Measurements from ENCODE around the gene FAIM. TPM values are rescaled to one million over a fixed set of nuclear protein-coding genes. Genes with fewer than 3 reads are reported as not detected.
"Not testable (repeated sequence)": the region's sequence is repeated elsewhere in the genome, so short reads cannot be mapped to it uniquely, and the experiment has no call there.

Gene FAIM, protein sequence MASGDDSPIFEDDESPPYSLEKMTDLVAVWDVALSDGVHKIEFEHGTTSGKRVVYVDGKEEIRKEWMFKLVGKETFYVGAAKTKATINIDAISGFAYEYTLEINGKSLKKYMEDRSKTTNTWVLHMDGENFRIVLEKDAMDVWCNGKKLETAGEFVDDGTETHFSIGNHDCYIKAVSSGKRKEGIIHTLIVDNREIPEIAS
- total RNA-seq = 1 to 10 TPM; 3.7 to 4.0 TPM

DNA sequence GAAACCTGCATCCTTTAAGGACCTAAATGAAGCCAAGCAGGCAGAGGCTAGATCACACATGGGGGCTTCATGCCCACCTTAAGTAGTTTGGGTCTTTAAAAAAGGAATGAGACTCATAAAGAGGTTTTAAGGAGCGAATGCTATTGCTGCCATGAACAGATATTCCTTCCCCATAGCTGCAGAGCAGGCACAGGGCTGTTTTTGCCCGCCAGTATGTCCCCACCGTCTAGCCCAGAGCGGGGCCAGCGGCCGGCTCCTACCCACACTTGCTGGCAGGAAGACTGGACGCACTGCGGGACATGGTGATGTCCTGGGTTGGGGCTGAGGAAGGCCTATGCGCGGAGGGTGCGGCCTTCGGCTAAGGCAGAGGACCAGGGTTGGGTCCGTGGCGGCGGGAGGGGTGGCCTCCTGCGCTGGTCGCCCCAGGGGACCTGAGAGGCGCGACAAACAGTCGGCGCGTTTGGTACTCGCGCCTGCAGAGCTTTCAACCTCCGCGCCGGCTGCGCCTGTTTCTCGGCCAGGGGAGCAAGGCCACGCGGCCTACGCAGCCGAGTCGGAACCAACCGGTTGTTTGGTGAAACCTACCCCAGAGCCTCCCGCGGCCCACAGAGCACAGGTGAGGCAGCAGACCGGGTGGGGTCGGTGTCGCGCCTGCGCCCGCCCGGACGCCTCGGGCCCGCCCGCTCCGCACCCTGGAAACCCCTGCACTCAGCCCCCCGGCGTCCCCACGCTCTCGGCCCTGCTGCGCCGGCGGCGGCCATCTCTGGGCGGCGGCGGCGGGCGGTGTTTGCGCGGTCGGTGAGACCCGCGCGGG lies at the start of gene FAIM:
TSS of gene FAIM (plus strand) at position 450 of the 814 bp plus-strand sequence. CDS start 10,956 bp downstream, outside the sequence.
- intact Hi-C loops (cut with micrococcal nuclease) = loop anchor here (1.0 kb wide), 1 partner anchor 14 kb away; the partner anchor contains the start of gene CEP70
- H3K27me3 Mint-ChIP-seq = peaks cover 1% of the 10 kb centered on the region
- H3K36me3 Mint-ChIP-seq = no peaks in the 10 kb centered on the region
- peak; percentile 73 for DNase-seq
- H3K9me3 Mint-ChIP-seq = no peaks in the 10 kb centered on the region
- peaks cover 12% of the 10 kb centered on the region for H3K4me1 Mint-ChIP-seq (ENCODE audit: low read depth)
- H3K4me3 Mint-ChIP-seq = peak within 1 kb of the TSS; percentile 77
- H3K27ac Mint-ChIP-seq = peak within 1 kb of the TSS; percentile 84
- ChIA-PET POLR2A (interaction anchor here (0.6 kb wide), 2 partner anchors 123 to 145 kb away, joined by 3 read pairs; no protein-coding TSS in a partner anchor), CTCF (interaction anchor here (0.6 to 1.9 kb wide), 4 partner anchors 12 to 307 kb away, joined by 3 to 7 read pairs (median 4); no protein-coding TSS in a partner anchor)

DNA sequence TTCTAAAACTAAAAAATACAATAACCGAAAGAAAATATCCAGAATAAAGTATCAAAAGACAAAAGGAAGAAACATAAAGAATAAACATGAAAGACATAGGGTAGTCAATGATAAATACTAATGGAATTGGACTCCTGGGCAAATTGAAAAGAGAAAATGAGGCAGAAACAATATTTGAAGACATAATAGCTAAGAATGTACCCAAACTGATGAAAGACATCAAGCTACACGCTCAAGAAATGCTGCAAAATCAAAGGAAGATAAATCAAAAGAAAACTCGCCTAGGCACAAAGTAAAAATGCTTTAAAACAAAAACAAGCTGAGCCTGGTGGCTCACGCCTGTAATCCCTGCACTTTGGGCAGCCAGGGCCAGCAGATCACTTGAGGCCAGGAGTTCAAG lies 49.4 kb upstream of the FAIM start:
- CTCF ChIA-PET = interaction anchor here (1.4 kb wide), 1 partner anchor 357 kb away, joined by 4 read pairs; no protein-coding TSS in a partner anchor
- Mint-ChIP-seq H3K9me3 (peaks cover 37% of the 10 kb centered on the region), H3K27ac (no peak overlapping the region), H3K4me3 (no peak overlapping the region), H3K27me3 (no peaks in the 10 kb centered on the region), H3K4me1 (ENCODE audit: low read depth) (no peaks in the 10 kb centered on the region), H3K36me3 (peaks cover 71% of the 10 kb centered on the region)
- intact Hi-C loops (cut with micrococcal nuclease) = no loop called here
- no peak for DNase-seq
- POLR2A ChIA-PET = no interaction called here

DNA sequence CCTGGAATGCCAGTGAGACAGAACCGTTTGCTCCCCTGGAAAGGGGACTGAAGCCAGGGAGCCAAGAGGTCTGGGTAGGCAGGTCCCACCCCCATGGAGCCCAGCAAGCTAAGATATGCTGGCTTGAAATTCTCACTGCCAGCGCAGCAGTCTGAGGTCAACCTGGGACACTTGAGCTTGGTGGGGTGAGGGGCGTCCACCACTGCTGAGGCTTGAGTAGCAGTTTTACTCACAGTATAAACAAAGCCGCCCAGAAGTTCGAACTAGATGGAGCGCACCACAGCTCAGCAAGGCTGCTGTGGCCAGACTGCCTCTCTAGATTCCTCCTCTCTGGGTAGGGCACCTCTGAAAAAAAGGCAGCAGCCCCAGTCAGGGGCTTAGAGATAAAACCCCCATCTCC lies 48.1 kb upstream of the FAIM start:
- Mint-ChIP-seq H3K36me3 (peaks cover 65% of the 10 kb centered on the region), H3K4me3 (no peak overlapping the region)
- CTCF ChIA-PET = no interaction called here

DNA sequence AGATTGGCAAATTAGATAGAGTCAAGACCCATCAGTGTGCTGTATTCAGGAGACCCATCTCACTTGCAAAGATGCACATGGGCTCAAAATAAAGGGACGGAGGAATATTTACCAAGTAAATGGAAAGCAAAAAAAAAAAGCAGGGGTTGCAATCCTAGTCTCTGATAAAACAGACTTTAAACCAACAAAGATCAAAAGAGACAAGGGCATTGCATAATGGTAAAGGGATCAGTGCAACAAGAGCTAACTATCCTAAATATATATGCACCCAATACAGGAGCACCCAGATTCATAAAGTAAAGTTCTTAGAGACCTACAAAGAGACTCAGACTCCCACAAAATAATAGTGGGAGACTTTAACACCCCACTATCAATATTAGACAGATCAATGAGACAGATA lies 45.7 kb upstream of the FAIM start:
- POLR2A ChIA-PET; intact Hi-C loops (cut with micrococcal nuclease); H3K27ac Mint-ChIP-seq; H3K4me3 Mint-ChIP-seq; H3K4me1 Mint-ChIP-seq (ENCODE audit: low read depth); DNase-seq; H3K27me3 Mint-ChIP-seq: not testable (repeated sequence)
- CTCF ChIA-PET = interaction anchor here (0.8 kb wide), 1 partner anchor 8 kb away, joined by 3 read pairs; no protein-coding TSS in a partner anchor
- Mint-ChIP-seq H3K36me3 (peaks cover 53% of the 10 kb centered on the region), H3K9me3 (peaks cover 26% of the 10 kb centered on the region)

More for the DNA sequence above, 48.1 kb upstream of the FAIM start:
- H3K9me3 Mint-ChIP-seq = peaks cover 33% of the 10 kb centered on the region
- no peaks in the 10 kb centered on the region for H3K27me3 Mint-ChIP-seq
- no peak overlapping the region for H3K27ac Mint-ChIP-seq
- no peak for DNase-seq
- no peaks in the 10 kb centered on the region for H3K4me1 Mint-ChIP-seq (ENCODE audit: low read depth)
- intact Hi-C loops (cut with micrococcal nuclease) = no loop called here
- POLR2A ChIA-PET = no interaction called here

DNA sequence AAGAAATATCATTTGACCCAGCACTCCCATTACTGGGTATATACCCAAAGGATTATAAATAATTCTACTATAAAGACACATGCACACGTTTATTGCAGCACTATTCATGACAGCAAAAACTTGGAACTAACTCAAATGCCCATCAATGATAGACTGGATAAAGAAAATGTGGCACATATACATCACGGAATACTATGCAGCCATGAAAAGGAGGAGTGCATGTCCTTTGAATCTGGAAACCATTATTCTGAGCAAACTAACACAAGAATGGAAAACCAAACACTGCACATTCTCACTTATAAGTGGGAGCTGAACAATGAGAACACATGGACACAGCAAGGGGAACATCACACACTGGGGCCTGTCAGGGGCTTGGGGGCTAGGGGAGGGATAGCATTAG lies 42.3 kb upstream of the FAIM start:
- CTCF ChIA-PET; H3K4me3 Mint-ChIP-seq; intact Hi-C loops (cut with micrococcal nuclease); DNase-seq; H3K27ac Mint-ChIP-seq; H3K4me1 Mint-ChIP-seq (ENCODE audit: low read depth); POLR2A ChIA-PET; H3K27me3 Mint-ChIP-seq; H3K9me3 Mint-ChIP-seq: not testable (repeated sequence)
- peaks cover 35% of the 10 kb centered on the region for H3K36me3 Mint-ChIP-seq

DNA sequence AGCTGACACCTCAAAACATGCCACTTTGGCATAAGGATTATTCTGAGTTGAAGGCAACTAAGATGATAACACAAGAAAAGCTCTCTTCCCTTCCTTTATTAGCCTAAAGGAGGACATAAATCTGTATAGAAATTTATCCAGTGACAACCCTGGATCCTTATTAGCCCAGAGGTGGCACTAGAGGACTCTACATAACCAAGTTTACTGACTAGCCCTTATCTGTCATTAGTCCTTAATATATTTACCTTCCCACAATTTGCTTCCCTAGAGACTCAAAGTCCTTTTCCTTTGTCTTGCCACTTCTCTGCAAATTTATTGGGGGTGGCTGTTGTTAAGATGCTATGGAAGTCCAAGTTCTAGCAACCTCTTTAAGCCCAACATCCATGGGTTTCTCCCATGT lies 41.2 kb upstream of the FAIM start:
- Mint-ChIP-seq H3K27ac (no peak overlapping the region), H3K27me3 (no peaks in the 10 kb centered on the region), H3K4me3 (no peak overlapping the region), H3K4me1 (ENCODE audit: low read depth) (peaks cover 8% of the 10 kb centered on the region), H3K36me3 (peaks cover 29% of the 10 kb centered on the region), H3K9me3 (peaks cover 7% of the 10 kb centered on the region)
- CTCF ChIA-PET = no interaction called here
- intact Hi-C loops (cut with micrococcal nuclease) = no loop called here
- POLR2A ChIA-PET = no interaction called here
- DNase-seq = no peak

DNA sequence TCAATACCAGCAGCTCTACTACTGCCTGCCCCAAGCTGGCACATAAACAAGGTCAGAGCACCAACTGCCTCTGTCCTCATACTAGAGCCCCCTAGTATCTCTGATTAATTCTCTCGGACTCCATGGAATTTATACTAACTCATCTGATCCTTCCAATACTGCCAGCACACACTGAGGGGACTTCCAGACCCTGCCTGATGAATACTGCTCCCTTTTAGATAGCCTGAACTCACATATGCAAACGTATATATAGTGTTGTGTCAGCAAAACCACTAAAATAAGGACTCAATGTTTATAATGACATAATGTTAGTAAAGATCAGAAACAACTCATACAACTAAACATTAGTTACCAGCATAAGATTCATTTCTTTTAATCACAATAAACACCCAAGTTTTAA lies 39.5 kb upstream of the FAIM start:
- Mint-ChIP-seq H3K27ac (no peak overlapping the region), H3K4me1 (ENCODE audit: low read depth) (peaks cover 10% of the 10 kb centered on the region), H3K4me3 (no peak overlapping the region), H3K36me3 (peaks cover 37% of the 10 kb centered on the region), H3K9me3 (peaks cover 18% of the 10 kb centered on the region), H3K27me3 (peaks cover 2% of the 10 kb centered on the region)
- no peak for DNase-seq
- ChIA-PET POLR2A (no interaction called here), CTCF (interaction anchor here (1.3 kb wide), 1 partner anchor 346 kb away, joined by 6 read pairs; no protein-coding TSS in a partner anchor)
- intact Hi-C loops (cut with micrococcal nuclease) = no loop called here

DNA sequence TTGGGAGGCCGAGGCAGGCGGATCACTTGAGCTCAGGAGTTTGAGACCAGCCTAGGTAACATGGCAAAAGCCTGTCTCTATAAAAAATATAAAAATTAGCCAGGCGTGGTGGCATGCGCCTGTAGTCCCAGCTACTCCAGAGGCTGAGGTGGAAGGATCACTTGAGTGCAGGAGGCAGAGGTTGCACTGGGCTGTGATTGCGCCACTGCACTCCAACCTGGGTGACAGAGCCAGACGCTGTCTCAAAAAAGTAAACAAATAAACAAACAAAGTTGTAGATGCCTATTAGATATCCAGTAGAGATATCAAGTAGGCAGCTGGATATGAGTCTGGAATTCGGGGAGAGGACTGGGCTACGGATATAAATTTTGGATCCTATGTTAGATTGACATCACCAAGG lies 38.9 kb upstream of the FAIM start:
- POLR2A ChIA-PET, H3K4me3 Mint-ChIP-seq, DNase-seq, H3K27me3 Mint-ChIP-seq, H3K27ac Mint-ChIP-seq: not testable (repeated sequence)
- Mint-ChIP-seq H3K9me3 (peaks cover 19% of the 10 kb centered on the region), H3K4me1 (ENCODE audit: low read depth) (peaks cover 10% of the 10 kb centered on the region), H3K36me3 (peaks cover 35% of the 10 kb centered on the region)
- CTCF ChIA-PET = interaction anchor here (1.0 kb wide), 1 partner anchor 25 kb away, joined by 4 read pairs; no protein-coding TSS in a partner anchor
- intact Hi-C loops (cut with micrococcal nuclease) = loop anchor here (5.0 to 10.0 kb wide), 2 partner anchors 263 to 545 kb away; partner anchors contain the start of gene PIK3CB

DNA sequence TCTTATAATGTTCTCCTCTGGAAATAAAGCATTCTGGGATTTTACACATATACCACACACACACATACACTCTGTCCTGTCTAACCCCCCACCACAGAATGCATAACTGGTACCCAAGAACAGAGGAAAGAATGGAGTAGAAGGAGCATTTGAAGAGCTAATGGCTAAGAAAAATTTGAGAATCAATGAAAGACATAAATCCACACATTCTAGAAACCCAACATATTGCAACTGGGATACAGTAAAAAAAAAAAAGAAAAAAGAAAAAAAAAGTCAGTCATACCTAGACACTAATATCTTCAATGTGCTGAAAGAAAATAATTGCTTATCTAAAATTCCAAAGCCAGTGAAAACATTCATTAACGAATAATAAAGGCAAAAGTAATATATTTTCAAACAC lies 35.4 kb upstream of the FAIM start:
- CTCF ChIA-PET = interaction anchor here (1.0 to 1.3 kb wide), 2 partner anchors 21 to 350 kb away, joined by 3 to 5 read pairs; partner anchors contain the start of gene CEP70
- POLR2A ChIA-PET = no interaction called here
- intact Hi-C loops (cut with micrococcal nuclease) = loop anchor here (5.0 to 10.0 kb wide), 2 partner anchors 259 to 542 kb away; partner anchors contain the start of gene PIK3CB
- Mint-ChIP-seq H3K27me3 (peaks cover 2% of the 10 kb centered on the region), H3K9me3 (peaks cover 22% of the 10 kb centered on the region), H3K4me1 (ENCODE audit: low read depth) (peaks cover 26% of the 10 kb centered on the region), H3K27ac (no peak overlapping the region), H3K4me3 (no peak overlapping the region), H3K36me3 (peaks cover 47% of the 10 kb centered on the region)
- no peak for DNase-seq

DNA sequence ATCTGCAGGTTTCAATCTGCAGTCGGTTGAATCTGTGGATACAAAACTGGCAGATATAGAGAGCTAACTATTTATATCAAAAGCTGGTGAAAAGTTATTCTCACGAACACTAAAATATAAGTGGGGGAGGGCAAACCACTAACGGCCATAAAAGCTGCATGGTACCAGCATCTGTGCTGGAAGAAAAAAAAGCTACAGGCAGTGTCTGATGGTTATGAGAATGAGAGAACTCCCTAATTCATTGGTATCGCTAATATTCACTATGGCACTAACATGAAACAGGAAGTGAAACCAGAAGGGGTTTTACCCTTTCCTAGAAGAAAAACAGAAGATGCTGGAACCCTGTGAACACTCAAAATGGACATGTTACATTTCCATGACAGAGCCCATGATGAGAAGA lies 30.4 kb upstream of the FAIM start:
- POLR2A ChIA-PET = interaction anchor here (1.3 kb wide), 1 partner anchor 16 kb away, joined by 5 read pairs; the partner anchor contains the start of gene CEP70
- no peak overlapping the region for H3K4me3 Mint-ChIP-seq
- H3K36me3 Mint-ChIP-seq = peaks cover 30% of the 10 kb centered on the region
- H3K27ac Mint-ChIP-seq = no peak overlapping the region
- peaks cover 27% of the 10 kb centered on the region for H3K4me1 Mint-ChIP-seq (ENCODE audit: low read depth)
- CTCF ChIA-PET = interaction anchor here (0.9 to 1.4 kb wide), 3 partner anchors 13 to 345 kb away, joined by 3 to 8 read pairs (median 6); partner anchors contain the start of gene CEP70
- intact Hi-C loops (cut with micrococcal nuclease) = loop anchor here (2.0 to 10.0 kb wide), 2 partner anchors 15 to 537 kb away; no protein-coding TSS in a partner anchor
- no peaks in the 10 kb centered on the region for H3K27me3 Mint-ChIP-seq
- DNase-seq = no peak
- peaks cover 19% of the 10 kb centered on the region for H3K9me3 Mint-ChIP-seq

DNA sequence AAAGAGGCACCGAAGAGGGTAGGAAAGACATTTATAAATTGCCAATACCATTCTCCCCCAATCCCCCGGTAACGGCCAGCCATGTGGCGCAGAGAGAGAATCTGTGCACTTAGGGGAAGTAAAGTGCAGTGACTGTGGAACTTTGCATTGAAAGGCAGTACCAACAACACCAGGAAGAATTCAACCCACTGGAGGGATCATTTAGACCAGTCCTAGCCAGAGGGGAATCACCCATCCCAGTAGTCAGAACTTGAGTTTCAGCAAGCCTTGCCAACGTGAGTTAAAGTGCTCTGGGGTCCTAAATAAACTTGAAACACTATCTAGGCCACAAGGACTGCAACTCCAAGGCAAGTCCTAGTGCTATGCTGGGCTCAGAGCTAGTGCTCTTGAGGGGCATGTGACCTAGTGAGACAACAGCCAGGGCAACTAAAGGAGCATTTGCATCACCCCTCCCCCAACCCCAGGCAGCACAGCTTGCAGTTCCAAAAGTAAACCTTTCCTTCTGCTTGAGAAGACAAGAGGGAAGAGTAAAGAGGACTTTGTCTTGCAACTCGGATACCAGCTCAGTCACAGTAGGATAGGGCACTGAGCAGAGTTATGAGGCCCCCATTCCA lies 29.5 kb upstream of the FAIM start:
- ChIA-PET POLR2A (no interaction called here), CTCF (interaction anchor here (0.9 to 2.0 kb wide), 4 partner anchors 12 to 345 kb away, joined by 3 to 12 read pairs (median 6); partner anchors contain the start of gene CEP70)
- no peak for DNase-seq
- intact Hi-C loops (cut with micrococcal nuclease) = loop anchor here (2.0 to 10.0 kb wide), 2 partner anchors 14 to 536 kb away; no protein-coding TSS in a partner anchor
- H3K4me1 Mint-ChIP-seq (ENCODE audit: low read depth) = peaks cover 36% of the 10 kb centered on the region
- no peak overlapping the region for H3K4me3 Mint-ChIP-seq
- H3K9me3 Mint-ChIP-seq = peaks cover 11% of the 10 kb centered on the region
- no peaks in the 10 kb centered on the region for H3K27me3 Mint-ChIP-seq
- peaks cover 22% of the 10 kb centered on the region for H3K36me3 Mint-ChIP-seq
- H3K27ac Mint-ChIP-seq = no peak overlapping the region

Data from activated CD4-positive, alpha-beta memory T cell treated with anti-CD3 and anti-CD28 coated beads for 36 hours (primary cell).